ENCODE data around the gene GRB14.
"Not testable (repeated sequence)": the region's sequence is repeated elsewhere in the genome, so short reads cannot be mapped to it uniquely, and the experiment has no call there.

The GRB14 gene

GRCh38 chr2:164495491-164496223, 125.6 kb downstream of the GRB14 start:
- peak; percentile 48 for DNase-seq (ENCODE audit: low read depth)

- no peak for DNase-seq (ENCODE audit: low read depth)
These were observed 135.7 kb downstream of the GRB14 start for GRCh38 chr2:164485541-164485940.

- peak; percentile 5 for DNase-seq (ENCODE audit: low read depth)
These were observed 141.8 kb downstream of the GRB14 start for GRCh38 chr2:164479460-164479859.

- DNase-seq (ENCODE audit: low read depth), result no peak
These were observed 143.1 kb downstream of the GRB14 start for GRCh38 chr2:164478205-164478604.

GRCh38 chr2:164474873-164475272, 146.4 kb downstream of the GRB14 start:
- no peak for DNase-seq (ENCODE audit: low read depth)

- no peak for DNase-seq (ENCODE audit: low read depth)
These were observed 148.3 kb downstream of the GRB14 start for GRCh38 chr2:164473021-164473420.

- DNase-seq (ENCODE audit: low read depth), result not testable (repeated sequence)
These were observed 156.2 kb downstream of the GRB14 start for GRCh38 chr2:164465047-164465446.

GRCh38 chr2:164464376-164464775, 156.9 kb downstream of the GRB14 start:
- DNase-seq (ENCODE audit: low read depth), result no peak

GRCh38 chr2:164458792-164459191, 162.5 kb downstream of the GRB14 start:
- DNase-seq (ENCODE audit: low read depth), result no peak

- no peak for DNase-seq (ENCODE audit: low read depth)
These were observed 164.0 kb downstream of the GRB14 start for GRCh38 chr2:164457271-164457670.

- DNase-seq (ENCODE audit: low read depth), result no peak
These were observed 164.7 kb downstream of the GRB14 start for GRCh38 chr2:164456619-164457018.

GRCh38 chr2:164453656-164454305, 167.5 kb downstream of the GRB14 start:
- no peak for DNase-seq (ENCODE audit: low read depth)

- DNase-seq (ENCODE audit: low read depth), result no peak
These were observed 171.0 kb downstream of the GRB14 start for GRCh38 chr2:164450278-164450677.

GRCh38 chr2:164449706-164450105, 171.6 kb downstream of the GRB14 start:
- no peak for DNase-seq (ENCODE audit: low read depth)

- DNase-seq (ENCODE audit: low read depth), result no peak
These were observed 173.6 kb downstream of the GRB14 start for GRCh38 chr2:164447660-164448059.

All from fibroblast of the conjunctiva (primary cell).